Measurements from ENCODE around the gene LRRC1.

DNA sequence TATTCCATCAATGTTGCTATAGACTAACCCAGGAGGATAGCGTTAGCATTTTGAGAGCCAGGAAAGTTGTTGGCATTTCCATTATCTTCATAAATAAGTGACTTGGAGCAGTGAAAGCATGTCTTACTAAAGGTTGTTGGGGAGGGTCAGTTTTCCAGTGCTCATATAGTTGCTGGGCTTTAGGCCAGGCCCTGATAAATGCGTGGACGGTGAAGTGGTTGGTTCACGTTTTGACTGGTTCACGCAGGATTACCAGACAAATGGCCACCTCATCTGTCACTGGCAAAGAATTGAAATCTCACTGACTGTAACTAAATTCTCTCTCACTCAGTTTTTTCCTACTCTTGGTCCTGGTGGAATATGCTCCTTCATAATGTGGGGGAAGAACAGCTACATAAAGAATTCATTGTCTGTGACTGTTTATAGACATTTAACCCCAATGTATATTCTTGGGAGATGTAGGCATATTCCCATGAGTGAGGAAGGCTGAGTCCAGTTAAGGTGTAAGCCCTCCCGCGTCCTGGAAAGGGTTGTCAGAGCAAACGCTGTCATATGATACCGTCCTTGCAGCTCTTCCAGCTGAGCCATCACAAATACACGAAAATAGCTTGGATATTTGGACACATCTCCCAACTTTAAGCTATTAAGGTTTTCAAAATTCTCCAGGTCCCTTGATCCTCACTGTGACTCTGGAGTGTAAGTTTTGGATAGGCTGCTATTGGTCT, 27.8 kb downstream of the LRRC1 start:
- TF ChIP-seq, protein P1, sequence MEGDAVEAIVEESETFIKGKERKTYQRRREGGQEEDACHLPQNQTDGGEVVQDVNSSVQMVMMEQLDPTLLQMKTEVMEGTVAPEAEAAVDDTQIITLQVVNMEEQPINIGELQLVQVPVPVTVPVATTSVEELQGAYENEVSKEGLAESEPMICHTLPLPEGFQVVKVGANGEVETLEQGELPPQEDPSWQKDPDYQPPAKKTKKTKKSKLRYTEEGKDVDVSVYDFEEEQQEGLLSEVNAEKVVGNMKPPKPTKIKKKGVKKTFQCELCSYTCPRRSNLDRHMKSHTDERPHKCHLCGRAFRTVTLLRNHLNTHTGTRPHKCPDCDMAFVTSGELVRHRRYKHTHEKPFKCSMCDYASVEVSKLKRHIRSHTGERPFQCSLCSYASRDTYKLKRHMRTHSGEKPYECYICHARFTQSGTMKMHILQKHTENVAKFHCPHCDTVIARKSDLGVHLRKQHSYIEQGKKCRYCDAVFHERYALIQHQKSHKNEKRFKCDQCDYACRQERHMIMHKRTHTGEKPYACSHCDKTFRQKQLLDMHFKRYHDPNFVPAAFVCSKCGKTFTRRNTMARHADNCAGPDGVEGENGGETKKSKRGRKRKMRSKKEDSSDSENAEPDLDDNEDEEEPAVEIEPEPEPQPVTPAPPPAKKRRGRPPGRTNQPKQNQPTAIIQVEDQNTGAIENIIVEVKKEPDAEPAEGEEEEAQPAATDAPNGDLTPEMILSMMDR (IDR thresholded peaks at IDR 0.05; ENCODE audit: insufficient read depth, low read depth, low read length): no peak
- no peak for TF ChIP-seq EZH2 (IDR thresholded peaks at IDR 0.05; ENCODE audit: insufficient read depth, low read length)

All from astrocyte (in vitro differentiated cells and primary cell).